ENCODE data around the gene PAX3. TPM values are rescaled to one million over a fixed set of nuclear protein-coding genes. Genes with fewer than 3 reads are reported as not detected.

PAX3 gene
- total and polyA plus RNA-seq, 11 donors, result 0.42 TPM; not detected in 10

DNA sequence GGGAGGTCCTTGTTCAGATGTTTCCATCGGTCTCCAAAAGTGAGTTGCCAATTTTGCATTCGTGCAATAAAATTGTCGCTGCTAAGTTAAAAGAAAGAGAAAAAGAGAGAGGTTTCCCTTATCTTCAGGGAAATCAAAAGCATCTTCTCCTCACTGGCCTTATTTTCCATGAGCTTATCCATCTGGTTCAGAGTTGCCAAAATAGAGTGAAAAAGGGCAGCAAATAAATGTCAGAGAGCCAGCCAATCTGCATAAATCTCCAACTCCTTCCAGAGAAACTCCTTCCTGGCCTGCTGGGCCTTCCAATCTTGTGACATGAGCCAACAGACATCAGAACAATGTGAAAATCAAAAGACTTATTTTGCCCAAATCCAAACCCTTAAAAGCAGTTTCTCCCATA, 28.4 kb downstream of the PAX3 start:
- H3K4me3 ChIP-seq, result no peak overlapping the region
- H3K9me3 ChIP-seq, result no peaks in the 10 kb centered on the region
- no peak for TF ChIP-seq POLR2A (IDR thresholded peaks at IDR 0.05)
- TF ChIP-seq, protein P1, sequence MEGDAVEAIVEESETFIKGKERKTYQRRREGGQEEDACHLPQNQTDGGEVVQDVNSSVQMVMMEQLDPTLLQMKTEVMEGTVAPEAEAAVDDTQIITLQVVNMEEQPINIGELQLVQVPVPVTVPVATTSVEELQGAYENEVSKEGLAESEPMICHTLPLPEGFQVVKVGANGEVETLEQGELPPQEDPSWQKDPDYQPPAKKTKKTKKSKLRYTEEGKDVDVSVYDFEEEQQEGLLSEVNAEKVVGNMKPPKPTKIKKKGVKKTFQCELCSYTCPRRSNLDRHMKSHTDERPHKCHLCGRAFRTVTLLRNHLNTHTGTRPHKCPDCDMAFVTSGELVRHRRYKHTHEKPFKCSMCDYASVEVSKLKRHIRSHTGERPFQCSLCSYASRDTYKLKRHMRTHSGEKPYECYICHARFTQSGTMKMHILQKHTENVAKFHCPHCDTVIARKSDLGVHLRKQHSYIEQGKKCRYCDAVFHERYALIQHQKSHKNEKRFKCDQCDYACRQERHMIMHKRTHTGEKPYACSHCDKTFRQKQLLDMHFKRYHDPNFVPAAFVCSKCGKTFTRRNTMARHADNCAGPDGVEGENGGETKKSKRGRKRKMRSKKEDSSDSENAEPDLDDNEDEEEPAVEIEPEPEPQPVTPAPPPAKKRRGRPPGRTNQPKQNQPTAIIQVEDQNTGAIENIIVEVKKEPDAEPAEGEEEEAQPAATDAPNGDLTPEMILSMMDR (IDR thresholded peaks at IDR 0.05), result no peak
- H3K36me3 ChIP-seq, result no peaks in the 10 kb centered on the region
- intact Hi-C loops (cut with DNase I), result no loop called here
- WGBS, 4 donors, result 90 to 96% (median 91%) methylated on average over 3 of the region's 3 CpGs
- no peak for ATAC-seq
- H3K27ac ChIP-seq, result no peak overlapping the region
- H3K4me1 ChIP-seq, result no peaks in the 10 kb centered on the region
- no peak for DNase-seq
- H3K27me3 ChIP-seq, result peaks cover 0 to 68% (median 2%) of the 10 kb centered on the region in 9 donors

DNA sequence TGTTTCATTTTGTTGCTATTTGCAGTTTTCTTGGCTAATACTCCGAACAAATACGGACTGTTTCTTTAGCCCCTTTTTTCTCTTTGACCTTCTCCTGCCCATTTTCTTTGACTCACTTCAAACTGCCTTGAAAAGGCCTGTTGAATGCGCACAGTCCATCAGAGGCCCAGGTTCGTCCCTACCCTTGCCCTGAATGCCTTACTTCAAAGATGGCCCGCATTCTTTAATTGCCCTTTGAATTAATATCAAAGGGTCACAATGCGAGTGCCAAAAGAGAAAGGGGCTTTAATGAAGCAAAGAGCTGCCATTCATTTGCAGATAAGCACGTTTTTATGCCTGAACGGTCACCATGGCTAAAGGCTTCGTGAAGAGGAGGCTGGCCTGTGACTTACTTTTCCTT, 29.7 kb downstream of the PAX3 start:
- DNase-seq, result no peak
- no peak overlapping the region for H3K4me3 ChIP-seq
- 55 to 60% (median 58%) methylated on average over 9 of the region's 9 CpGs for WGBS, 4 donors
- intact Hi-C loops (cut with DNase I), result no loop called here
- H3K36me3 ChIP-seq, result no peaks in the 10 kb centered on the region
- no peak for TF ChIP-seq POLR2A (IDR thresholded peaks at IDR 0.05)
- TF ChIP-seq, protein P1 (IDR thresholded peaks at IDR 0.05), result no peak
- peaks cover 0 to 63% (median 2%) of the 10 kb centered on the region in 9 donors for H3K27me3 ChIP-seq
- ATAC-seq, result no peak
- H3K27ac ChIP-seq, result no peak overlapping the region
- H3K4me1 ChIP-seq, result no peaks in the 10 kb centered on the region
- H3K9me3 ChIP-seq, result peaks cover 0 to 6% (median 0%) of the 10 kb centered on the region in 12 donors

DNA sequence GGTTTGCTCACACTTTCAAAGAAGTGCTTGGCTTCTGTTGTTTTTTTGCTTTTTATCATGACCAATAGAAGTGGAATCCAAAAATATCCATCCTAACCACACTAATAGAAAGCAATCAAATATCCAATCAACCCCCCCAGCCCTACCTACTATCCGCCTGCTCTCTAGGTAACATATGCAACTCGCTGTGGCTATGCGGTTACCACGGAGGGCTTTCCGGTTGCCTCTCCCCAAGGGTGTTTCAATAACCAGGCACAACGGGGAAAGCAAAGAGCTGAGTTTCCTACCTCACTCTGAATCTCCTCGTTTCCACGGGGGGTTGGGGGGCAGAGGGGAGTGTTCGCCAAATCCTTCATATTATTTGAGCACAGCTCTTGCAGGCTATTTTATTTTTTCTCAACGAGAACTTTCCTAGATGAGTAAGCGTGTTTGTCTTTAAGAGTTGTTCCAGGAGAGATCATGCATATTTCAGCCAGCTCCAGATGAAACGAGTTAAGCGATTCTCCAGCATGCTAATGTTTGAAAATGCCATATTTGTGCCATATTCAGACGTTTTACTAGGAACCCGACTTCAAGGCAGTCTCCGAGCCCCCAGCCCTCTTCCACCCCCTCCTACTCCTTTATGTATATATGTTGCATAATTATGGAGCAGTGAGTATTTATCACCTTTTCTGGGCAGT, 30.3 kb downstream of the PAX3 start:
- DNase-seq (no peak), ATAC-seq (no peak)
- WGBS, 4 donors, result 50 to 64% (median 55%) methylated on average over 16 of the region's 16 CpGs
- H3K27me3 ChIP-seq, result peaks cover 0 to 58% (median 2%) of the 10 kb centered on the region in 9 donors
- H3K27ac ChIP-seq, result no peak overlapping the region
- peaks cover 0 to 7% (median 0%) of the 10 kb centered on the region in 12 donors for H3K9me3 ChIP-seq
- no peaks in the 10 kb centered on the region for H3K36me3 ChIP-seq
- H3K4me3 ChIP-seq, result no peak overlapping the region
- intact Hi-C loops (cut with DNase I), result no loop called here
- no peaks in the 10 kb centered on the region for H3K4me1 ChIP-seq
- no peak for TF ChIP-seq POLR2A (IDR thresholded peaks at IDR 0.05)
- TF ChIP-seq, protein P1 (IDR thresholded peaks at IDR 0.05), result no peak

DNA sequence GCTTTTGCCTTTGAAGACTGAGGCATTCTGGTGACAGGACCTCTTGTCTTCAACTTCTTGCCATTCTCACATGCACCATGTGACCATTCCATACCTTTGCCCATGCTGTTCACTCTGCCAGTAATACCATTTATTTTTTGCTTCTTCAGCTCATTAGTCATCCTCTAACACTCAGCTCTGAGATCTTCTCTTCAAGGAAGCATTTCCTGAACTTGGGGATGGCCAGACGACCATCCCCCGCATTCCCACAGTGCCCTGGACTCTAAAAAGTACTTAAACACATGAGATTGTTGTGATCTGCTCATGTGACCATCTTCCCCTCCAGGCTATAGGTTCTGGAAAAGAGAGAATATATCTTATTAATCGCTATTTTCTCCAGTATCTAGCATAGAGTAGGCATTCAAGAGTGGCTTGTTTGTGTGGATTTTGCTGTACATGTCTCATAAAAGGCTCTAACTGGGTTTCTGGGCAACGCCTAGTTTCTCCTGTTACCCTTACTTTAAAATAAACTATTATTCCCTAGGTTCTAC, 33.9 kb downstream of the PAX3 start:
- H3K4me1 ChIP-seq, result no peaks in the 10 kb centered on the region
- 67 to 75% (median 73%) methylated on average over 4 of the region's 4 CpGs for WGBS, 4 donors

More for the DNA sequence above, 33.9 kb downstream of the PAX3 start:
- intact Hi-C loops (cut with DNase I), result no loop called here
- TF ChIP-seq, protein P1 (IDR thresholded peaks at IDR 0.05), result no peak
- TF ChIP-seq POLR2A (IDR thresholded peaks at IDR 0.05), result no peak
- ATAC-seq (no peak), DNase-seq (no peak)
- Histone ChIP-seq H3K4me3 (no peak overlapping the region), H3K36me3 (no peaks in the 10 kb centered on the region), H3K27ac (no peak overlapping the region), H3K27me3 (peaks cover 0 to 37% (median 5%) of the 10 kb centered on the region in 9 donors), H3K9me3 (peaks cover 0 to 8% (median 0%) of the 10 kb centered on the region in 12 donors)

Data from heart left ventricle (tissue), 16 donors.